SH-SY5Y (cell line): ENCODE results near the gene PAK4.

Source experiments
- GATA2 ChIP-seq: IDR thresholded peaks from 2 replicates; pipeline ENCODE4 v1.6.1; 2011; ENCODE audit warnings: mild to moderate bottlenecking, low read depth, low read length
- GATA3 ChIP-seq: IDR thresholded peaks from 2 replicates; pipeline ENCODE4 v1.6.1; 2011; ENCODE audit warnings: low read depth, mild to moderate bottlenecking, low read length, moderate library complexity

GRCh38 chr19:39119830-39120229 is 5.8 kb upstream of the PAK4 start:
- TF ChIP-seq GATA2 = no peak
- TF ChIP-seq GATA3 = no peak
